ENCODE measurements around the gene ISY1.

- TF ChIP-seq CTCF (IDR thresholded peaks at IDR 0.05) (no peak), POLR2A (IDR thresholded peaks at IDR 0.05) (no peak)
These were observed 48.4 kb downstream of the ISY1 start for GRCh38 chr3:129112308-129113052.
